GM10248 (cell line): ENCODE data around the gene RIMBP2.

Experiments used
- CTCF ChIA-PET: fragments of 300-600 bp; sonication (Branson Sonifier 250); formaldehyde crosslinking; extraction: SDS; loops from one replicate; lab custom pipeline; 2021; ENCODE audit warnings: antibody characterized with exemption; lab: Yijun Ruan, JAX
- POLR2A ChIA-PET: fragments of 350-650 bp; sonication (Branson Sonifier 250); formaldehyde crosslinking; extraction: SDS; loops from one replicate; lab custom pipeline; 2020; ENCODE audit warnings: antibody characterized with exemption; lab: Yijun Ruan, JAX
- DNase-seq: peaks from one replicate; pipeline ENCODE4 v3.0.0; 2012; ENCODE audit errors: extremely low spot score
- TF ChIP-seq, protein P1 (sequence below): IDR thresholded peaks from 2 replicates; pipeline ENCODE4 v1.5.1; 2012; ENCODE audit warnings: mild to moderate bottlenecking, low read depth; ENCODE audit errors: extremely low read depth, missing control alignments, control extremely low read depth

RIMBP2 gene

DNA sequence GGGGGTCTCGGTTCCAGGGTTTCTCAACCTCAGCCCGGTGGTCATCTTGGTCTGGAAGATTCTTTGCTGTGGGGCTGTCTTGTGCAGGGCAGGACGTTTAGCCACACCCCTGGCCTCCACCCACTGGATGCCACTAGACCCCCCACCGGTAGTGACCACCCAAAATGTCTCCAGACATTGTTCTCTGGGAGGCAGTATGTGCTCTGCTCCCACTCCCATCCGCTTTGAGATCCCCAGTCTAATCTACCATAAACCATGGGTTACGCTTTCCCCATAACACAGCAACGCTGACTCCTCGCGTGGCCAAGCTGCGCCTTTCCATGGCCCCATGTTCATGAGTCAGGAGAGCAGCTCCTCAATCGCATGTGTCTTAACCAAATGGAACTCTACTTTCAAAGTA is 155.8 kb downstream of the RIMBP2 start:
- ChIA-PET POLR2A (no interaction called here), CTCF (no interaction called here)
- no peak for DNase-seq
- TF ChIP-seq, protein P1, sequence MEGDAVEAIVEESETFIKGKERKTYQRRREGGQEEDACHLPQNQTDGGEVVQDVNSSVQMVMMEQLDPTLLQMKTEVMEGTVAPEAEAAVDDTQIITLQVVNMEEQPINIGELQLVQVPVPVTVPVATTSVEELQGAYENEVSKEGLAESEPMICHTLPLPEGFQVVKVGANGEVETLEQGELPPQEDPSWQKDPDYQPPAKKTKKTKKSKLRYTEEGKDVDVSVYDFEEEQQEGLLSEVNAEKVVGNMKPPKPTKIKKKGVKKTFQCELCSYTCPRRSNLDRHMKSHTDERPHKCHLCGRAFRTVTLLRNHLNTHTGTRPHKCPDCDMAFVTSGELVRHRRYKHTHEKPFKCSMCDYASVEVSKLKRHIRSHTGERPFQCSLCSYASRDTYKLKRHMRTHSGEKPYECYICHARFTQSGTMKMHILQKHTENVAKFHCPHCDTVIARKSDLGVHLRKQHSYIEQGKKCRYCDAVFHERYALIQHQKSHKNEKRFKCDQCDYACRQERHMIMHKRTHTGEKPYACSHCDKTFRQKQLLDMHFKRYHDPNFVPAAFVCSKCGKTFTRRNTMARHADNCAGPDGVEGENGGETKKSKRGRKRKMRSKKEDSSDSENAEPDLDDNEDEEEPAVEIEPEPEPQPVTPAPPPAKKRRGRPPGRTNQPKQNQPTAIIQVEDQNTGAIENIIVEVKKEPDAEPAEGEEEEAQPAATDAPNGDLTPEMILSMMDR, result no peak

DNA sequence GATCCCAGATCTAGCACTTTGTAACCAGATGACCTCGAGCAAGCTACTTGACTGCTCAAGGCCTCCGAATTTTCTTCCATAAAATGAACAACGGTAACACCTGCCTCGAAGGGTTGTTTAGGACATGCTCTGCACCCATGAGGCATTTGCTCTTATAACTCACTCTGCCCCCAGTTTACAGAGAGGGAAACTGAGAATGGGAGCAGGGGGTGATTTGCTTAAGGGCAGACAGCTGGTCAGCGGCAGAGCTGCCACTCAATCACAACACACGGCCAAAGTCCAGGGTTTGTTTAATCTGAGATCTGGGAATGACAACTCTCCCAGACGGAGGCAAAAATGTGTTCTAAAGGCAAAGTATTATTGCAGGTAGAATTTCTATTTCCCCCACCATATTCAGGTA is 156.3 kb downstream of the RIMBP2 start:
- POLR2A ChIA-PET, result no interaction called here
- CTCF ChIA-PET, result interaction anchor here (1.6 kb wide), 1 partner anchor 17 kb away, joined by 6 read pairs; no protein-coding TSS in a partner anchor
- no peak for DNase-seq
- TF ChIP-seq, protein P1, result no peak

DNA sequence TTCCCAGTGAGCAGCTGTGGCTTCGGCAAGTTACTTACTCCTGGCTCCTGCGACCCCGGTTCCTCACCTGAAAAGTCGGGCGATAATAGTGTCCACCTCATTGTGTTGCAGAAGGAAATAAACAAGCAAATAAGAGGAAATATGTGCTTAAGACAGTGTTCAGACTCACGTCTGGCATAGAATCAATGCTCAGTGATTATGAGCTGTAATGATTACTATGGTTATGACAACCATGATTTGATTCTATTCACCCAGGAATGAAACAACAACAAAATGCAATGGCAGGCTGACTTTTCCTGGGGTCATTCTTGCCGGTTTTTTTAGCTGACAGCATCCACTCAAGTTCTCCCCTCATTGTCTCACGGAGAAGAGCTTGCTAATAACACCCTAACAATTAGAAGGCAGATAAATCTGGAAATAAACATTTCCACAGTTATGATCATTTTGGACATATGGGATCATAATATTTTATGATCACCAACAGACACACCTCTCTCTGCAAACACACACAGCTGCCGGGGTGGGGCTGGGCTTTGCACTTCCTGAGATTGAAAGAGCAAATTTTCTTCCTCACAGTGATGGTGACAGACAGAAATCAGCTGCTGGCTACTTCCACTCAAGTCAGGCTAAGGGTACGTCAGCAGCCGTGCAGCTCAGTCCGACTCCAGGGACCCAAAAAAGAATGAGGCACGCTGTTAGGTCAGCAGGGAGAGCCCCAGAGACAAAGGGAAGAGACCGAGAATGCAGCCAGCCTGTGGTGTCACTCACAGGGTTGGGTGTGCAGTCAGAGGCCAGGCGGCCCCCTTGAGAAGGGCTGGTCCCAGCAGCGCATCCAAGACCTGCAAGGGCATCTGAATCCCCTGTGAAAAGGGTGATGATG is 158.0 kb downstream of the RIMBP2 start:
- ChIA-PET CTCF (interaction anchor here (1.1 to 1.6 kb wide), 3 partner anchors 9 to 19 kb away, joined by 3 to 6 read pairs (median 4); no protein-coding TSS in a partner anchor), POLR2A (no interaction called here)
- no peak for DNase-seq
- TF ChIP-seq, protein P1, result no peak

DNA sequence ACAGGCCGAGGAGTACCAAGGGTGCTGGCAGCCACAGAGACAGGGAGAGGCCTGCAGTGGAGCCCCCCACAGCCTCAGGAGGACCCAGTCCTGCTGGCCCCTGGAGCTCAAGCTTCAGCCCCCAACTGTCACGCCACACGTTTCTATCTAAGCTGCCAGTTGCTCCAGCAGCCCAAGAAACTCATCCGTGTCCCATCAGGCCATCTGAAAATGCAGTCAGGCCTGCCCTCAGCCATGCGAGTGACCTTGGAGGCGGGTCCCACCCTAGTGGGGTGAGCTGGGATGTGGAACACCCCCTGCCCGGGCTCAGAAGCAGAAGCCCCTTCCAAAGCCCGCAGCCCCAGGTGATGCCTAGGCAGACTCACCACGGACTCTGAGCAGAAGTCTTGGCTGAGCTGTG is 158.9 kb downstream of the RIMBP2 start:
- CTCF ChIA-PET, result interaction anchor here (1.6 kb wide), 1 partner anchor 10 kb away, joined by 4 read pairs; no protein-coding TSS in a partner anchor
- POLR2A ChIA-PET, result no interaction called here
- TF ChIP-seq, protein P1, result no peak
- DNase-seq, result no peak

DNA sequence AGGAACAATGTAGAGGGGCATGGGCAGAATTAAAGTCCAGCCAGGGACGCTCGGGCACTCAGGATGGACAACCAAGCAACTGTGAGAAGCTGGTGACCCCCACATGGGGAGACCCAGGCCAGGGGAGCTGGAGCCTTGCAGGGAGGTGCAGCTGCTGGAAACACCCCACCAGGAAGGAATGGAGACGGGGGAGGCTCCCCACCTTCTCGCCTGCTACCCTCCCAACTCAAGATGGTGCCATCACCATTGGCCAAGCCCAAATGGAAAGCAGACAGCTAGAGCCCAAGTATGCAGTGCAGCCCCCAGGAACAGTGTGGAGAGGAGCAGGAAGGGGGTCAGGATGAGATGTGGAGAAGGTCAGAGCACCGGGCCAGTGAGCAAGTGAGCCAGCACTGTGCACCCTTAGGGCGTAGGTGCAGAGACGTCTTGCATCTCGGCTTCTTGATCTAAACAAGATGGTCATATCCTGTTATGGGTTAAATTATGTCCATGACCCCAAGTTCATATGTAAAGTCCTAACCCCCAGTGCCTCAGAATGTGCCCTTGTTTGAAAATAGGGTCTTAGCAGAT is 159.5 kb downstream of the RIMBP2 start:
- TF ChIP-seq, protein P1, result no peak
- POLR2A ChIA-PET, result no interaction called here
- CTCF ChIA-PET, result no interaction called here
- no peak for DNase-seq

DNA sequence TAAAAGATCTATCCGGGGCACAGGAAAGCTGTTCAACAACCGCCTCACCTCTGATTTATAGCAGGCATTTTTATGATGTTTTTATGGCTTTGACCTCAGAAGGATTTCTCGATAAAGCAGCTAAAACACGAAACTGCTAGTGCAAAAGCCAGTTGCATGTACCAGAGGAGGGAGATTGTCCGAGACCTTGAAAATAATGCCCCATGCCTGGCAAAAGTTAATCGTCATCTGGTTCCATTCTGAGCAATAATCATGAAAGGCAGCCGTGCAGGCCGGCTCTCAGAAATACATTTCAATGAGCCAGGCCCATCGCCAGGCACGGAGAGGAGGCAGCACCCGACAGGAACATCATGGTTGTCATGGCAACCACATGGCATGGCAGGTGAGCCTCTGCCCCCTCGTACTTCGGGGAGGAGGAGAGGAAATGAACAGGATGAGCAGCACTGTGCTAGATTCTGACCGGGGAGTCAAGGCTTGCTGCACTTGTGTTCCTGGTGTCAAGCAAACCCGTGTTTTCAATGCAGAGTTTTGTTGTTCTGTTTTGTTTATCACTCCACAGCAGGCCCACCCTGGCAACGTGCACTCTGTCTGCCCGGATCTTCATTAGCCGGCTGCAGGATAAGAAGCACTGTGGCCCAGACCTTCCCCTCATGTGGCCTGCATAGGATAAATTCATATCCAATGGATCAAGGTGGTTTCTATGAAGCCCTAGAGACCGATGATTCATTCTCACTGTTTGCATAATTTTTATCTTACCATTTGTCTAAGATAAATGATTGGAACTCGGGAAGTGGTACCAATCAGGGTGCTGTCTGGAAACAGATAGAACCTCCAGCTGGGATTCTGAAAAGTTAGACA is 160.2 kb downstream of the RIMBP2 start:
- CTCF ChIA-PET, result no interaction called here
- POLR2A ChIA-PET, result no interaction called here
- no peak for DNase-seq
- TF ChIP-seq, protein P1, result no peak
